Upper lobe of left lung (tissue), 6 donors: ENCODE results near the gene TMEM45A. TPM values are rescaled to one million over a fixed set of nuclear protein-coding genes. Genes with fewer than 3 reads are reported as not detected.
A peak's percentile ranks its signal among the peaks of the same experiment; 100 is the strongest.

ENCODE experiments used
- ATAC-seq, 2 donors: fragments of 200-7000 bp; cut with Tn5 transposase; one replicate each; pipeline ENCODE4 v1.9.1; 2022; ENCODE audit warnings: mild to moderate bottlenecking in 2 of 2, moderate library complexity in 2 of 2; ENCODE audit not compliant: low FRiP score in 2 of 2
- DNase-seq, 2 donors: peaks; one replicate each; pipeline ENCODE4 v3.0.0-alpha.2; 2019 to 2020
- H3K27ac ChIP-seq, 4 donors: fragments of 200-600 bp; sonication (generic); one replicate each; pipeline ENCODE4 v1.5.1; 2016 to 2019
- H3K27me3 ChIP-seq, 4 donors: fragments of 200-600 bp; sonication (generic); one replicate each; pipeline ENCODE4 v1.5.1; 2017 to 2019
- H3K36me3 ChIP-seq, 4 donors: fragments of 200-600 bp; sonication (generic); one replicate each; pipeline ENCODE4 v1.5.1; 2016 to 2019
- H3K4me1 ChIP-seq, 4 donors: fragments of 200-600 bp; sonication (generic); one replicate each; pipeline ENCODE4 v1.5.1; 2018 to 2019
- H3K4me3 ChIP-seq, 4 donors: fragments of 200-600 bp; sonication (generic); one replicate each; pipeline ENCODE4 v1.5.1; 2017 to 2019; ENCODE audit warnings: mild to moderate bottlenecking in 2 of 4, moderate library complexity in 1 of 4
- H3K9me3 ChIP-seq, 4 donors: fragments of 200-600 bp; sonication (generic); one replicate each; pipeline ENCODE4 v1.5.1; 2018 to 2019
- CTCF ChIP-seq, 6 experiments: fragments of 450-650 bp in 4 of 6; fragments of 200-600 bp in 2 of 6; sonication (generic) in 2 of 6; IDR thresholded peaks; one replicate each; pipeline ENCODE4 v1.5.1; 2016 to 2019; ENCODE audit warnings: antibody characterized with exemption in 6 of 6
- EP300 ChIP-seq, 4 donors: sonication (generic); formaldehyde crosslinking; IDR thresholded peaks; one replicate each; pipeline ENCODE4 v1.5.1; 2017; ENCODE audit warnings: antibody characterized with exemption in 4 of 4, control low read depth in 2 of 4
- POLR2A ChIP-seq, 4 donors: fragments of 450-650 bp; IDR thresholded peaks; one replicate each; pipeline ENCODE4 v1.5.1; 2016 to 2017; ENCODE audit warnings: antibody characterized with exemption in 4 of 4, mild to moderate bottlenecking in 2 of 4
- POLR2AphosphoS5 ChIP-seq, 2 donors: sonication (generic); formaldehyde crosslinking; IDR thresholded peaks; one replicate each; pipeline ENCODE4 v1.5.1; 2017; ENCODE audit warnings: antibody characterized with exemption in 2 of 2
- WGBS, 2 donors: methylation state at CpG; one replicate each; pipeline ENCODE4 v1.1.5; 2017 to 2018; 5-methylcytosine and 5-hydroxymethylcytosine counted together
- total RNA-seq, 6 donors: library from RNA; depleted of rRNA in 4 of 6; stranded (reverse); fragments of >200 nt in 4 of 6; gene quantifications; one replicate each; pipeline versions ENCODE4 v1.1.0 to v1.2.1, GENCODE V29; 2016 to 2021
- donor health status: DM: no; HTN: no; CAD: no; lungs with moderate emphysema.
- donor health status: DM: no; HTN: yes; CAD: no; lungs with severe emphysema.

Gene TMEM45A
- total RNA-seq, 6 donors from 2014 or later = 1.7 to 17.4 (median 5.0) TPM

- TF ChIP-seq POLR2AphosphoS5 (IDR thresholded peaks at IDR 0.05) (no peak), EP300 (IDR thresholded peaks at IDR 0.05) (no peak), POLR2A (IDR thresholded peaks at IDR 0.05) (no peak), CTCF (IDR thresholded peaks at IDR 0.05) (no peak)
- WGBS, 2 donors = 87 to 90% methylated on average over 8 of the region's 8 CpGs
- ATAC-seq (no peak), DNase-seq (peak in 1 of 2 donors; percentile 27)
- H3K36me3 ChIP-seq = no peaks in the 10 kb centered on the region
- H3K4me1 ChIP-seq = peaks cover 0 to 2% (median 0%) of the 10 kb centered on the region in 4 donors
- no peak overlapping the region for H3K27ac ChIP-seq
- H3K4me3 ChIP-seq = no peak overlapping the region
- no peaks in the 10 kb centered on the region for H3K9me3 ChIP-seq
- H3K27me3 ChIP-seq = no peaks in the 10 kb centered on the region
Observed at GRCh38 chr3:100605358-100605757, 112.9 kb downstream of the TMEM45A start.

DNA sequence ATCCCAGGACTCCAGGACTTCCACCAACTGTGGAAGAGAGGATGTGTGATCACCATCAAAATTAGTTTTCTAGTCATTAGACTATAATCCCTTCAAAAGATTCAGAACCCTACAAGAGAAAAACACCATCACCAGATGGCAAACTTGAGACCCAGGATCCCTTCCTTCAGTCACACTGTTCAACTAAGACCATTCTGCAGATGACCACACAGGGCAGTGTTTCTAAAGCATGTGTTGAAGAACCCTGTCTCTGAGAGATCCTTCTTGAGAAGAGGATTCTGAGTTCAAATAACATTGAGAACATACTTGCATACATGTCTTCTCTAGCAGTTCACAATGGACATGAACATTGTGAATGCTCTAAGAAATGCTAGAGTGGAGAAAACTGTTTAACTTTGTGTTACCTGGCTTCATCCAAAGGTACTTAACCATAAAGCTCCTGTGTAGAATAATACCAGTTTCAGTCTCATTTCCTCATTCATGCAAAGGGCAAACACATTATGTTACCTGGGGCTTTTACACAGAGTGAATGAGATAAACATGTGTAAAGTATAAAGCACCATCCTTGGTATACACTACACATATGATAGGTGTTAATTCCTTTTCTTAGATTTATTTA, 114.6 kb downstream of the TMEM45A start:
- Histone ChIP-seq H3K27me3 (no peaks in the 10 kb centered on the region), H3K9me3 (no peaks in the 10 kb centered on the region), H3K27ac (no peak overlapping the region), H3K4me3 (no peak overlapping the region), H3K4me1 (peaks cover 0 to 2% (median 0%) of the 10 kb centered on the region in 4 donors), H3K36me3 (no peaks in the 10 kb centered on the region)
- no peak for ATAC-seq
- DNase-seq = no peak
- no peak for TF ChIP-seq POLR2AphosphoS5 (IDR thresholded peaks at IDR 0.05)
- no peak for TF ChIP-seq POLR2A (IDR thresholded peaks at IDR 0.05)

GRCh38 chr3:100609305-100609704, 116.9 kb downstream of the TMEM45A start, which contains the start of gene ADGRG7:
Gene ADGRG7 (plus strand): TSS chr3:100609601. CDS start chr3:100609857, 256 bp downstream.
- H3K9me3 ChIP-seq = no peaks in the 10 kb centered on the region
- H3K36me3 ChIP-seq = no peaks in the 10 kb centered on the region
- no peak for ATAC-seq
- H3K27me3 ChIP-seq = no peaks in the 10 kb centered on the region
- H3K4me1 ChIP-seq = no peaks in the 10 kb centered on the region
- H3K4me3 ChIP-seq = no peak within 1 kb of the TSS
- 59 to 63% methylated on average over 2 of the region's 2 CpGs for WGBS, 2 donors
- H3K27ac ChIP-seq = no peak within 1 kb of the TSS
- TF ChIP-seq POLR2AphosphoS5 (IDR thresholded peaks at IDR 0.05) = no peak
- no peak for TF ChIP-seq CTCF (IDR thresholded peaks at IDR 0.05)
- no peak for TF ChIP-seq EP300 (IDR thresholded peaks at IDR 0.05)
- no peak for TF ChIP-seq POLR2A (IDR thresholded peaks at IDR 0.05)
- no peak for DNase-seq

DNA sequence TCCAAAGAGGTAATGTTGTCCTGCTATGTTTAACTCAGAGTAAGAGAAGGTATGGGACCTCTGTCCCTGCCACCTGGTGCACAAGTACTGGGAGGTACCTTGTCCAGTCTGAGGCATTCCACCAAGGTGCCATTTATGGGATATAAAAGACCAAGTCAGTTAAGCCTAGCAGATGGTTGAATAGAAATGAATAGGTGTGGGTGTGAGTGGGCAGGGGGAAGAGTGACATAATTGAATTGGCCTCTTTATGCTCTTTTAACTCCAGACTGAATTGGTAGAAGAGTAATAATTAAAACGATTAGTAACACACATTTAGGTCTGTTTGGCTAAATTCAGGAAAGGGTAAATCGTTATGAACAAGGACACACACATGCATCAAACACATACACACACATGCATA, 117.5 kb downstream of the TMEM45A start:
- no peaks in the 10 kb centered on the region for H3K9me3 ChIP-seq
- H3K27ac ChIP-seq = no peak overlapping the region
- ATAC-seq (no peak), DNase-seq (no peak)
- no peaks in the 10 kb centered on the region for H3K36me3 ChIP-seq
- H3K4me3 ChIP-seq = no peak overlapping the region
- no peaks in the 10 kb centered on the region for H3K4me1 ChIP-seq
- H3K27me3 ChIP-seq = no peaks in the 10 kb centered on the region
- WGBS, 2 donors = 82 to 85% methylated on average over 2 of the region's 2 CpGs
- TF ChIP-seq POLR2AphosphoS5 (IDR thresholded peaks at IDR 0.05) = no peak
- TF ChIP-seq EP300 (IDR thresholded peaks at IDR 0.05) = no peak
- no peak for TF ChIP-seq CTCF (IDR thresholded peaks at IDR 0.05)
- TF ChIP-seq POLR2A (IDR thresholded peaks at IDR 0.05) = no peak

DNA sequence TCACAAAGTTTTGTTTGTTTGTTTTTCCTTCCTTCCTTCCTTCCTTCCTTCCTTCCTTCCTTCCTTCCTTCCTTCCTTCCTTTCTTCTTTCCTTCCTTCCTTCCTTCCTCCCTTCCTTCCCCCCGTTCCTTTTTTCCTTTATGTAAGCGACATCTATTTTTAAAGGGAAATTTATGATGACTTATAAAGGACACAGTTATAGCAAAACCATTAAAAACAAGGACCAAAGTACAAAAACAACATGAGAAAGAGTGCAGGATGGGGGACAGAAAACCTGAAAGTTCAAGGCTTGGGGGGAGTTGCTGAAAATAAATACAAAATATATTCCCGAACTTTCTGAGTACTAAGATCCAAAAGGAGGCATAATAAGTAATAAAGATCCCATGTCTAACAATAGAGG, 118.8 kb downstream of the TMEM45A start:
- 61 to 69% methylated on average over 3 of the region's 3 CpGs for WGBS, 2 donors
- H3K4me1 ChIP-seq = no peaks in the 10 kb centered on the region
- H3K36me3 ChIP-seq = no peaks in the 10 kb centered on the region
- no peak overlapping the region for H3K27ac ChIP-seq
- no peak overlapping the region for H3K4me3 ChIP-seq
- ATAC-seq = no peak
- TF ChIP-seq POLR2A (IDR thresholded peaks at IDR 0.05) (no peak), POLR2AphosphoS5 (IDR thresholded peaks at IDR 0.05) (no peak), CTCF (IDR thresholded peaks at IDR 0.05) (no peak), EP300 (IDR thresholded peaks at IDR 0.05) (no peak)
- no peaks in the 10 kb centered on the region for H3K27me3 ChIP-seq
- H3K9me3 ChIP-seq = no peaks in the 10 kb centered on the region
- DNase-seq = no peak
